NCI-H2171 treated with DMSO at 0.1 percent for 48 hours (cell line): ENCODE measurements around the gene VAMP8.
"Not testable (repeated sequence)": the region's sequence is repeated elsewhere in the genome, so short reads cannot be mapped to it uniquely, and the experiment has no call there.

Experiments
- DNase-seq: peaks from one replicate; lab custom pipeline; 2025; lab: John Stamatoyannopoulos, UW

Gene VAMP8

GRCh38 chr2:85547089-85547858, 30.1 kb upstream of the VAMP8 start:
- no peak for DNase-seq

GRCh38 chr2:85547859-85548607, 29.4 kb upstream of the VAMP8 start:
- DNase-seq, result no peak

- no peak for DNase-seq
Observed at GRCh38 chr2:85548608-85548900, 28.8 kb upstream of the VAMP8 start.

- DNase-seq, result no peak
Observed at GRCh38 chr2:85549095-85549494, 28.3 kb upstream of the VAMP8 start.

- no peak for DNase-seq
Observed at GRCh38 chr2:85549826-85550225, 27.6 kb upstream of the VAMP8 start.

- DNase-seq, result no peak
Observed at GRCh38 chr2:85550486-85550885, 26.9 kb upstream of the VAMP8 start.

- DNase-seq, result peak; percentile 68
Observed at GRCh38 chr2:85551698-85552678, 25.4 kb upstream of the VAMP8 start.

- no peak for DNase-seq
Observed at GRCh38 chr2:85553184-85553583, 24.2 kb upstream of the VAMP8 start.

- no peak for DNase-seq
Observed at GRCh38 chr2:85554980-85555612, 22.3 kb upstream of the VAMP8 start.

- DNase-seq, result no peak
Observed at GRCh38 chr2:85557130-85557529, 20.3 kb upstream of the VAMP8 start.

- DNase-seq, result no peak
Observed at GRCh38 chr2:85558160-85558559, 19.2 kb upstream of the VAMP8 start.

- DNase-seq, result not testable (repeated sequence)
Observed at GRCh38 chr2:85560403-85560726, 17.0 kb upstream of the VAMP8 start.

- DNase-seq, result no peak
Observed at GRCh38 chr2:85560812-85561279, 16.5 kb upstream of the VAMP8 start.

GRCh38 chr2:85561280-85562212, 15.8 kb upstream of the VAMP8 start, which contains the start of gene GGCX:
Gene GGCX (minus strand): TSS chr2:85561493. CDS start chr2:85561428, 65 bp downstream.
- DNase-seq, result peak; percentile 96

GRCh38 chr2:85564144-85564563, 13.2 kb upstream of the VAMP8 start:
- no peak for DNase-seq

- DNase-seq, result no peak
Observed at GRCh38 chr2:85566265-85566664, 11.1 kb upstream of the VAMP8 start.

- no peak for DNase-seq
Observed at GRCh38 chr2:85575739-85576138, 1.6 kb upstream of the VAMP8 start.

- no peak for DNase-seq
Observed at GRCh38 chr2:85577063-85577385, 362 bp upstream of the VAMP8 start.

GRCh38 chr2:85578243-85579180, 1.1 kb downstream of the VAMP8 start:
- DNase-seq, result no peak
